Vagina (tissue), 2 donors: ENCODE results near the gene BLOC1S4. TPM values are rescaled to one million over a fixed set of nuclear protein-coding genes. Genes with fewer than 3 reads are reported as not detected.

Source experiments
- DNase-seq, 2 donors: peaks; one replicate each; pipeline ENCODE4 v3.0.0-alpha.2; 2017; ENCODE audit errors: extremely low spot score in 2 of 2
- H3K27ac ChIP-seq: fragments of 200-600 bp; sonication (generic); one replicate; pipeline ENCODE4 v1.5.1; 2019
- H3K27me3 ChIP-seq: fragments of 200-600 bp; sonication (generic); one replicate; pipeline ENCODE4 v1.5.1; 2019
- H3K36me3 ChIP-seq, 2 donors: fragments of 200-600 bp; sonication (generic); one replicate each; pipeline ENCODE4 v1.5.1; 2017 to 2019
- H3K4me1 ChIP-seq: fragments of 200-600 bp; sonication (generic); one replicate; pipeline ENCODE4 v1.5.1; 2019
- H3K4me3 ChIP-seq, 2 donors: fragments of 200-600 bp; sonication (generic); 1 replicate in 1 of 2; 2 replicates in 1 of 2; pipeline ENCODE4 v1.5.1; 2016 to 2019
- H3K9me3 ChIP-seq: fragments of 200-600 bp; sonication (generic); one replicate; pipeline ENCODE4 v1.5.1; 2019
- CTCF ChIP-seq, 3 experiments: fragments of 450-650 bp in 2 of 3; fragments of 200-600 bp in 1 of 3; sonication (generic) in 1 of 3; IDR thresholded peaks; one replicate each; pipeline ENCODE4 v1.5.1; 2017 to 2019; ENCODE audit warnings: antibody characterized with exemption in 3 of 3, mild to moderate bottlenecking in 2 of 3, moderate library complexity in 2 of 3
- POLR2A ChIP-seq, 2 donors: fragments of 450-650 bp; IDR thresholded peaks; one replicate each; pipeline ENCODE4 v1.6.1; 2017; ENCODE audit warnings: antibody characterized with exemption in 2 of 2, mild to moderate bottlenecking in 2 of 2, moderate library complexity in 2 of 2
- POLR2AphosphoS5 ChIP-seq, 2 donors: sonication (generic); formaldehyde crosslinking; IDR thresholded peaks; one replicate each; pipeline ENCODE4 v1.9.0; 2017; ENCODE audit warnings: antibody characterized with exemption in 2 of 2, mild to moderate bottlenecking in 2 of 2, low read depth in 1 of 2; ENCODE audit not compliant: insufficient read depth in 1 of 2
- intact Hi-C: fragments of 100-400 bp; cut with DNase I; formaldehyde crosslinking; loops from one replicate; pipeline ENCODE4 v1.15.1; 2023
- total RNA-seq: library from RNA; depleted of rRNA; stranded (reverse); fragments of >200 nt; gene quantifications from one replicate; pipeline ENCODE4 v1.2.3, GENCODE V29; 2016

BLOC1S4 gene
- total RNA-seq, 1 donor from 2014 or later = 34.9 TPM

GRCh38 chr4:6731780-6732179, 15.8 kb downstream of the BLOC1S4 start:
- no peak for DNase-seq
- Histone ChIP-seq H3K4me3 (no peak overlapping the region), H3K36me3 (no peaks in the 10 kb centered on the region), H3K4me1 (peaks cover 22% of the 10 kb centered on the region), H3K9me3 (no peaks in the 10 kb centered on the region), H3K27ac (no peak overlapping the region), H3K27me3 (no peaks in the 10 kb centered on the region)
- TF ChIP-seq POLR2A (IDR thresholded peaks at IDR 0.05) = no peak
- TF ChIP-seq POLR2AphosphoS5 (IDR thresholded peaks at IDR 0.05; ENCODE audit: insufficient read depth in 1 of 2, low read depth in 1 of 2) = no peak
- no peak for TF ChIP-seq CTCF (IDR thresholded peaks at IDR 0.05)
- intact Hi-C loops = no loop called here

GRCh38 chr4:6732441-6733357, 16.7 kb downstream of the BLOC1S4 start:
- Histone ChIP-seq H3K27ac (peak overlapping the region; percentile 3), H3K36me3 (no peaks in the 10 kb centered on the region), H3K4me3 (peak overlapping the region in 1 of 2 donors; percentile 13), H3K4me1 (peaks cover 15% of the 10 kb centered on the region), H3K27me3 (no peaks in the 10 kb centered on the region), H3K9me3 (no peaks in the 10 kb centered on the region)
- intact Hi-C loops = no loop called here
- no peak for DNase-seq
- TF ChIP-seq CTCF (IDR thresholded peaks at IDR 0.05) (no peak), POLR2AphosphoS5 (IDR thresholded peaks at IDR 0.05; ENCODE audit: insufficient read depth in 1 of 2, low read depth in 1 of 2) (peak; percentile 7 to 61)

- Histone ChIP-seq H3K4me3 (no peak overlapping the region), H3K4me1 (peaks cover 15% of the 10 kb centered on the region), H3K36me3 (no peaks in the 10 kb centered on the region), H3K9me3 (no peaks in the 10 kb centered on the region), H3K27ac (no peak overlapping the region), H3K27me3 (no peaks in the 10 kb centered on the region)
- no peak for DNase-seq
- intact Hi-C loops = no loop called here
- TF ChIP-seq CTCF (IDR thresholded peaks at IDR 0.05) (no peak), POLR2AphosphoS5 (IDR thresholded peaks at IDR 0.05; ENCODE audit: insufficient read depth in 1 of 2, low read depth in 1 of 2) (no peak), POLR2A (IDR thresholded peaks at IDR 0.05) (no peak)
These were observed 17.6 kb downstream of the BLOC1S4 start for GRCh38 chr4:6733358-6734164.

- Histone ChIP-seq H3K27ac (no peak overlapping the region), H3K9me3 (no peaks in the 10 kb centered on the region), H3K27me3 (no peaks in the 10 kb centered on the region), H3K36me3 (no peaks in the 10 kb centered on the region), H3K4me1 (peaks cover 15% of the 10 kb centered on the region), H3K4me3 (no peak overlapping the region)
- intact Hi-C loops = no loop called here
- DNase-seq = no peak
- TF ChIP-seq POLR2AphosphoS5 (IDR thresholded peaks at IDR 0.05; ENCODE audit: insufficient read depth in 1 of 2, low read depth in 1 of 2) (no peak), POLR2A (IDR thresholded peaks at IDR 0.05) (no peak), CTCF (IDR thresholded peaks at IDR 0.05) (no peak)
These were observed 18.3 kb downstream of the BLOC1S4 start for GRCh38 chr4:6734165-6734786.
